ENCODE data around the gene HEG1. TPM values are rescaled to one million over a fixed set of nuclear protein-coding genes. Genes with fewer than 3 reads are reported as not detected.

The HEG1 gene
- total RNA-seq, 4 donors from 2014 or later = 47.8 to 91.7 (median 76.8) TPM

- Histone ChIP-seq H3K27ac (replicated peaks in 1 of 4) (no peak overlapping the region), H3K36me3 (no peaks in the 10 kb centered on the region), H3K27me3 (no peaks in the 10 kb centered on the region), H3K9me3 (peaks cover 0 to 11% (median 2%) of the 10 kb centered on the region in 4 donors), H3K4me3 (no peak overlapping the region), H3K4me1 (no peaks in the 10 kb centered on the region)
- 85% methylated on average over 4 of the region's 4 CpGs for WGBS
- no peak for DNase-seq (ENCODE audit: extremely low spot score)
- no peak for TF ChIP-seq POLR2A (IDR thresholded peaks at IDR 0.05; ENCODE audit: low read depth)
- no peak for TF ChIP-seq POLR2AphosphoS5 (IDR thresholded peaks at IDR 0.05)
- no peak for TF ChIP-seq EP300 (IDR thresholded peaks at IDR 0.05)
- no peak for TF ChIP-seq CTCF (IDR thresholded peaks at IDR 0.05)
- intact Hi-C loops (cut with DNase I) = no loop called here
These were observed 43.0 kb upstream of the HEG1 start for GRCh38 chr3:125098611-125099291.

- Histone ChIP-seq H3K27ac (replicated peaks in 1 of 4) (no peak overlapping the region), H3K36me3 (no peaks in the 10 kb centered on the region), H3K9me3 (peaks cover 0 to 4% (median 1%) of the 10 kb centered on the region in 4 donors), H3K4me1 (peaks cover 0 to 7% (median 0%) of the 10 kb centered on the region in 4 donors), H3K4me3 (no peak overlapping the region), H3K27me3 (no peaks in the 10 kb centered on the region)
- TF ChIP-seq POLR2AphosphoS5 (IDR thresholded peaks at IDR 0.05) (no peak), EP300 (IDR thresholded peaks at IDR 0.05) (no peak), POLR2A (IDR thresholded peaks at IDR 0.05; ENCODE audit: low read depth) (no peak), CTCF (IDR thresholded peaks at IDR 0.05) (no peak)
- no peak for DNase-seq (ENCODE audit: extremely low spot score)
- intact Hi-C loops (cut with DNase I) = no loop called here
These were observed 34.9 kb upstream of the HEG1 start for GRCh38 chr3:125090649-125091048.

- TF ChIP-seq POLR2AphosphoS5 (IDR thresholded peaks at IDR 0.05) = no peak
- TF ChIP-seq EP300 (IDR thresholded peaks at IDR 0.05) = no peak
- TF ChIP-seq POLR2A (IDR thresholded peaks at IDR 0.05; ENCODE audit: low read depth) = no peak
- TF ChIP-seq CTCF (IDR thresholded peaks at IDR 0.05) = no peak
- H3K27me3 ChIP-seq = no peaks in the 10 kb centered on the region
- H3K27ac ChIP-seq (replicated peaks in 1 of 4) = no peak overlapping the region
- H3K4me1 ChIP-seq = peaks cover 0 to 7% (median 0%) of the 10 kb centered on the region in 4 donors
- WGBS = 74% methylated on average over 6 of the region's 6 CpGs
- no peak for DNase-seq (ENCODE audit: extremely low spot score)
- intact Hi-C loops (cut with DNase I) = no loop called here
- no peaks in the 10 kb centered on the region for H3K36me3 ChIP-seq
- no peak overlapping the region for H3K4me3 ChIP-seq
- no peaks in the 10 kb centered on the region for H3K9me3 ChIP-seq
These were observed 32.1 kb upstream of the HEG1 start for GRCh38 chr3:125087768-125088391.

GRCh38 chr3:125085166-125085565, 29.4 kb upstream of the HEG1 start:
- no peak for DNase-seq (ENCODE audit: extremely low spot score)
- intact Hi-C loops (cut with DNase I) = no loop called here
- TF ChIP-seq POLR2AphosphoS5 (IDR thresholded peaks at IDR 0.05) = no peak
- no peak for TF ChIP-seq CTCF (IDR thresholded peaks at IDR 0.05)
- no peak for TF ChIP-seq EP300 (IDR thresholded peaks at IDR 0.05)
- TF ChIP-seq POLR2A (IDR thresholded peaks at IDR 0.05; ENCODE audit: low read depth) = no peak

More at GRCh38 chr3:125085166-125085565, 29.4 kb upstream of the HEG1 start:
- H3K27me3 ChIP-seq = no peaks in the 10 kb centered on the region
- no peaks in the 10 kb centered on the region for H3K36me3 ChIP-seq
- peaks cover 0 to 7% (median 0%) of the 10 kb centered on the region in 4 donors for H3K4me1 ChIP-seq
- H3K27ac ChIP-seq (replicated peaks in 1 of 4) = no peak overlapping the region
- H3K9me3 ChIP-seq = no peaks in the 10 kb centered on the region
- H3K4me3 ChIP-seq = no peak overlapping the region
